ENCODE measurements around the gene ZBTB46.

ZBTB46 gene

DNA sequence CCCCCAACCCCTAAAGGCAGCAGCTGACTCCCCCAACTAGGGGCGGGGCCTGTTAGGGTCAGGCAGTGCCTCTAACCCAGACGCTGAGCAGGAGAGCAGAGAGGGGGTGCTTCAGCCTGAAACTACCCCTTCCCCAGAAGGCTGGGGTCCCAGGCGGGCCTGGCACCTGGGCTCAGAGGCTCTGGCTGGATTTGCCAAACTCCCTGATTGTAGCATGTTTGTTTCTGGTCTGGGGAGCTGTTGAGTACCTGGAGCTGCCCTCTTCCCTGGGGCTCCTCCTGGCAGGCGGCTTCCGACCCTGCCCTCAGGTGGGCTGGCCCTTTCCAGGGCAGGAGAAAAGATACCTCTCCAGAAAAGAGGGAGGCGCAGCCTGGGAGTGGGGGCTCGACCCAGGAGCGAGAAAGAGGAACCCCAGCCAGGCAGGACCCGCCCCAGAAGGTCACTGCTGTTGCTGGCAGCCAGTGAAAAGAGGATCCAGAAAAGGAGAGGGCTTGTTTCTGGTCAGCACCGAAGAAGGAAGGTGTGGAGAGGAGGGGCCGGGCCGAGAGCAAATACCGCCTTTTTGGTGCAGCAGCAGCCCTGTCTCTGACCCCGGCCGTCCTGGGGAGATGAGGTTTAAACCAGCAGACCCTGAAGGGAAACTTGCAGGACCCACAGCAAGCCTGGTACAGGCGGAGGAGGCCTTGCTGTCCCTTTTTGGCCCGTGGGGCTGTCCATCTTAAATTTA lies 29.4 kb upstream of the ZBTB46 start:
- peaks cover 58 to 69% of the 10 kb centered on the region in 2 experiments for H3K4me1 ChIP-seq (ENCODE audit: control insufficient read depth in 1 of 2, insufficient read depth in 1 of 2, low read depth in 1 of 2, low read length in 1 of 2)
- H3K27me3 ChIP-seq: peaks cover 38% of the 10 kb centered on the region
- peak overlapping the region; percentile 99 for H3K27ac ChIP-seq
- peaks cover 8% of the 10 kb centered on the region for H3K36me3 ChIP-seq
- no peaks in the 10 kb centered on the region for H3K9me3 ChIP-seq
- peak overlapping the region; percentile 18 to 36 for H3K4me3 ChIP-seq (ENCODE audit: low read depth in 1 of 2, low read length in 1 of 2)
- TF ChIP-seq, protein P1, sequence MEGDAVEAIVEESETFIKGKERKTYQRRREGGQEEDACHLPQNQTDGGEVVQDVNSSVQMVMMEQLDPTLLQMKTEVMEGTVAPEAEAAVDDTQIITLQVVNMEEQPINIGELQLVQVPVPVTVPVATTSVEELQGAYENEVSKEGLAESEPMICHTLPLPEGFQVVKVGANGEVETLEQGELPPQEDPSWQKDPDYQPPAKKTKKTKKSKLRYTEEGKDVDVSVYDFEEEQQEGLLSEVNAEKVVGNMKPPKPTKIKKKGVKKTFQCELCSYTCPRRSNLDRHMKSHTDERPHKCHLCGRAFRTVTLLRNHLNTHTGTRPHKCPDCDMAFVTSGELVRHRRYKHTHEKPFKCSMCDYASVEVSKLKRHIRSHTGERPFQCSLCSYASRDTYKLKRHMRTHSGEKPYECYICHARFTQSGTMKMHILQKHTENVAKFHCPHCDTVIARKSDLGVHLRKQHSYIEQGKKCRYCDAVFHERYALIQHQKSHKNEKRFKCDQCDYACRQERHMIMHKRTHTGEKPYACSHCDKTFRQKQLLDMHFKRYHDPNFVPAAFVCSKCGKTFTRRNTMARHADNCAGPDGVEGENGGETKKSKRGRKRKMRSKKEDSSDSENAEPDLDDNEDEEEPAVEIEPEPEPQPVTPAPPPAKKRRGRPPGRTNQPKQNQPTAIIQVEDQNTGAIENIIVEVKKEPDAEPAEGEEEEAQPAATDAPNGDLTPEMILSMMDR (IDR thresholded peaks at IDR 0.05): no peak

DNA sequence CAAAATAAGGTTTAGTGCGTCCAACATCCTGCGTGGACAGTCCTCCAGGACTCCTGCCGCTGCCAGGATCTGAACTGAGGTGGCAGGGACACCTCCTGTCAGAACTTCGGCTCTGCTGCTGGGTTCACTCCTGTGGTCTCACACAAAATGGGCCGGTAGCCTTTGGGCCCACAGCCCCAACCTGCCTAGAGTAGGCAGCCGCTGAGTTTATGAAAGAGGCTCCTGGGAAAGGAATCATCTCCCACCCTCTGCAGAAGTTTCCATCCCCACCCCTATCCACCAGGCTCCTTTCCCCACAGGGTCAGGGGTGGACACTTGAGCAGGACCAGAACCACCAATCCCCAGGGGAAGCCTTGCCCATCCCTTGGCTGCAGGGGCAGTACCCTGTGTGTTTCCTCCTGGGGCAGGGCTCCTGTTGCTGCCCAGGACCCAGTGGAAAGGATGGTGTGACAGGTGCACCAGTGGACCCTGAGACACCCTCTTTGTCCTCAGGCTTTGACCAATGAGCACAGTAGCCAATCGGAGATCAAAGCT lies 28.2 kb upstream of the ZBTB46 start:
- Histone ChIP-seq H3K36me3 (peaks cover 8% of the 10 kb centered on the region), H3K4me1 (ENCODE audit: control insufficient read depth in 1 of 2, insufficient read depth in 1 of 2, low read depth in 1 of 2, low read length in 1 of 2) (peaks cover 55 to 74% of the 10 kb centered on the region in 2 experiments), H3K27me3 (peaks cover 51% of the 10 kb centered on the region), H3K9me3 (no peaks in the 10 kb centered on the region), H3K4me3 (ENCODE audit: low read depth in 1 of 2, low read length in 1 of 2) (no peak overlapping the region), H3K27ac (peak overlapping the region; percentile 99)
- TF ChIP-seq, protein P1 (IDR thresholded peaks at IDR 0.05): no peak

DNA sequence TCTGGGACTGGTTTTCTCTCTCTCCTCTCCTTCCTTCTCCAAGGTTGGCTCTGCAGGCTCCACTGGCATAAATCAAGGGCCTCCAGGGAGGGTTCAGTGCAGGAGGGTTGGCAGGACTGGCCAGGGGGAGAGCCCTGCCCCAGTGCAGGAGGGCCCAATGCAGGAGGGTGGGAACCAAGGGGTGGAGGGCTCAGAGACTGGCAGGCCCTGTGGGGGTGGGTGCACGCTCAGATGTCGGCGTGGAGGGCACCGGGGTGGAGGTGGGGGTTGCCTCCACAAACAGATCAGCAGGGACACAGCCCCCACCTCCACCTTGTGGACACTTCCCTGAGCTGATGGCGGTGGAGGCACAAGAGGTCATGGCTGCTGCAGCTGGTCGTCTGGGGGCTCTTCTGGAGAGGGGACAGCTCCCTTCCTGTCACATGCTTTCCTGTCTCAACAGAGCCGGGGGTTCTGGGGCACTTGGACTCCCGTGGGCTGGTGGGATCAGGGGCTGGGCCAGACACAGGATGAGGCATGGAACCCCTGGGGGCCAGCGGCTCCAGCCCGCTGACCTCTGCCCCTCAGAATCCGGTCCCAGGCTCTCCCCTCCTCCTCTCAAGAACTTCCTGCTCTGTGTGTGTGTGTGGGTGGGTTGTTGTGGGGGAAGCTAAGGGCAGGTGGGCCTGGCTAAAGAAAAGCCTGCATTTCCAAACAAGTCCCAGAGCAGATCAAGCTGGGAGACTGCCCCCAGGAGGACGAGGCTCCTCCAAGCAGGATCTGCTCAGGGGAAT lies 27.5 kb upstream of the ZBTB46 start:
- Histone ChIP-seq H3K27ac (peak overlapping the region; percentile 99), H3K4me1 (ENCODE audit: control insufficient read depth in 1 of 2, insufficient read depth in 1 of 2, low read depth in 1 of 2, low read length in 1 of 2) (peaks cover 48 to 69% of the 10 kb centered on the region in 2 experiments), H3K27me3 (peaks cover 57% of the 10 kb centered on the region), H3K4me3 (ENCODE audit: low read depth in 1 of 2, low read length in 1 of 2) (no peak overlapping the region), H3K36me3 (peaks cover 8% of the 10 kb centered on the region), H3K9me3 (no peaks in the 10 kb centered on the region)
- TF ChIP-seq, protein P1 (IDR thresholded peaks at IDR 0.05): no peak

DNA sequence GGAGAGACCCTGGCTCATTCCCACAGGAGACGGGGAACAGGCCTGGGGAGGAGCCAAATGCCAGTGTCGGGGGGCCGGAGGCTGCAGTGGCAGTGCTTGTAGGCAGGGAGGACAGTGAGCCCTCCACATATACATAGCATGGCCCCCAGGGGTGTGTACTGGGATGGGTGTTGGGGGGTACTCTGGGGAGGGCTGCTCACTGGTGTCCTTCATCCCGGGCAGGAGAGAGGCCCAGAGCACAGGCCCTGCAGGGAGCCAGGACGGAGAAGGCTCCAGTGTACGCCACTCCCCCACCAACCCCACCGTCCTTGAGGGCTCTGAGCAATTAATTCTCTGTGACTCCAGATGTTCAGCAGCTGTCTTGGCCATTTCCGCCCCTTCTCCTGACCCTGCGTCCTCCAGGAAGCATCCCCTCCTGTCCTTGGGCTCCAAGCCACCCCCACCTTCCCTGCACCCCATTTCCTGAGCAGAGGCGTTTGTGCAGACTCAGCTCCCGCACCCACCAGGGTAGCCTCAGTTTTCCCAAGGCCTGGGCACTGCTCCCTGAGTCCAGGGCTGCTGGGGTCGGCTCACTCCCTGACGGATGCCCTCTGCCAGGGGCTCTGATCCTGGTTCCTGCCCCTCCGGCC lies 26.8 kb upstream of the ZBTB46 start:
- Histone ChIP-seq H3K27ac (no peak overlapping the region), H3K4me1 (ENCODE audit: control insufficient read depth in 1 of 2, insufficient read depth in 1 of 2, low read depth in 1 of 2, low read length in 1 of 2) (peaks cover 41 to 62% of the 10 kb centered on the region in 2 experiments), H3K36me3 (peaks cover 8% of the 10 kb centered on the region), H3K4me3 (ENCODE audit: low read depth in 1 of 2, low read length in 1 of 2) (no peak overlapping the region), H3K27me3 (peaks cover 57% of the 10 kb centered on the region), H3K9me3 (no peaks in the 10 kb centered on the region)
- TF ChIP-seq, protein P1 (IDR thresholded peaks at IDR 0.05): no peak

DNA sequence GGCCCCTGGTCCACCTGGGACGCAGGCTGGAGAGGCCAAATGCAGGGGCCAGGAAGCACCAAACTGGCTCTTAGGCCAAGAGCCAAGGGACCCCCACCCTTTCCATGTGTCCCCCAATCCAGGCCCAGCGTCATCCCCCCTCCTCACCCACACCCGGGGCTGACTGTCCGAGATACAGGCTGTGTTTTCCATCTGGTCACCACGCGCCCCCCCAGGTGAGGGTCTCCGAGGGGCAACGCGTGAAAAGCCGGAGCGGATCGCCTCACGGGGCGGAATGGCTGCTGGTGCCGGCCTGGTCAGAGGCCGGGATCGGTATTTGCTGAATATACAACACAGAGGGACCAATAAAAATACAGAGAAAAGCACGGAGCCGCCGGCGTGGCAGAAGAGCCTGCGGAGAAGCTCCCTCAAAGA lies 25.0 kb upstream of the ZBTB46 start:
- TF ChIP-seq, protein P1 (IDR thresholded peaks at IDR 0.05): no peak
- peaks cover 23 to 44% of the 10 kb centered on the region in 2 experiments for H3K4me1 ChIP-seq (ENCODE audit: control insufficient read depth in 1 of 2, insufficient read depth in 1 of 2, low read depth in 1 of 2, low read length in 1 of 2)
- no peaks in the 10 kb centered on the region for H3K36me3 ChIP-seq
- H3K27ac ChIP-seq: no peak overlapping the region
- no peaks in the 10 kb centered on the region for H3K9me3 ChIP-seq
- no peak overlapping the region for H3K4me3 ChIP-seq (ENCODE audit: low read depth in 1 of 2, low read length in 1 of 2)
- H3K27me3 ChIP-seq: peaks cover 63% of the 10 kb centered on the region

All from neutrophil (primary cell).